ENCODE data around the gene PBX4. TPM values are rescaled to one million over a fixed set of nuclear protein-coding genes. Genes with fewer than 3 reads are reported as not detected.

The PBX4 gene
- total and polyA plus RNA-seq, 10 of the 15 experiments (the other 5 are each of a cell fraction or from before 2014, with no cell fraction given) = 0.18 to 17.3 (median 4.2) TPM

GRCh38 chr19:19540064-19540714, 78.3 kb downstream of the PBX4 start:
- CTCF ChIA-PET = interaction anchor here (1.6 to 1.7 kb wide), 3 partner anchors 8 to 14 kb away, joined by 3 to 10 read pairs (median 5); no protein-coding TSS in a partner anchor
- no peak overlapping the region; the same call in 1 of the 2 replicates for H3K4me2 ChIP-seq (ENCODE audit: control insufficient read depth, insufficient read depth)

More at GRCh38 chr19:19540064-19540714, 78.3 kb downstream of the PBX4 start:
- SMC1A ChIA-PET (ENCODE audit: uncharacterized antibody, unreplicated experiment) = no interaction called here
- H3K79me2 ChIP-seq (ENCODE audit: control insufficient read depth, insufficient read depth, low read length) = no peaks in the 10 kb centered on the region
- H3K27me3 ChIP-seq (replicated peaks in 1 of 2; ENCODE audit: control insufficient read depth in 2 of 2, insufficient read depth in 2 of 2, low read length in 1 of 2) = peaks cover 0 to 3% of the 10 kb centered on the region in 2 experiments; a peak in 1 of 4 replicates
- POLR2A ChIA-PET = no interaction called here
- 0 out of 2 replicates have a peak overlapping the region, but pooled peaks have one; percentile 46 for H3K4me3 ChIP-seq
- H3K4me1 ChIP-seq (ENCODE audit: control insufficient read depth, insufficient read depth, low read length) = peaks cover 3% of the 10 kb centered on the region
- no peaks in the 10 kb centered on the region for H4K20me1 ChIP-seq (ENCODE audit: control insufficient read depth, insufficient read depth)
- in situ Hi-C loops (cut with MboI) = loop anchor here (25.0 kb wide), 4 partner anchors 872 to 1497 kb away; partner anchors contain the start of genes ZNF66 and ZNF737
- H3K9me3 ChIP-seq (replicated peaks; ENCODE audit: control insufficient read depth, insufficient read depth, low read length) = no peaks in the 10 kb centered on the region; the same call in 2 of the 3 replicates
- RAD21 ChIA-PET (ENCODE audit: unreplicated experiment) = no interaction called here
- H3K36me3 ChIP-seq (ENCODE audit: control insufficient read depth in 2 of 2, insufficient read depth in 2 of 2, low read length in 1 of 2) = no peaks in the 10 kb centered on the region
- no peak overlapping the region for H3K27ac ChIP-seq (ENCODE audit: control insufficient read depth, insufficient read depth)
- H2AFZ ChIP-seq (ENCODE audit: control insufficient read depth, low read depth, low read length) = no peak overlapping the region
- intact Hi-C loops (cut with micrococcal nuclease; ENCODE audit: unreplicated experiment) = no loop called here
- 80% methylated on average over 43 of the region's 74 CpGs for WGBS (ENCODE audit: insufficient coverage, insufficient replicate concordance, low lambda C conversion rate, missing lambda C conversion rate)
- FAIRE-seq (no peak), ATAC-seq (peak; percentile 29), DNase-seq (ENCODE audit: low read depth, low spot score) (no peak)
- peak; percentile 36 for TF ChIP-seq USF1 (IDR thresholded peaks at IDR 0.05; ENCODE audit: borderline replicate concordance, extremely low read length, insufficient read depth, low read depth, low read length)
- TF ChIP-seq CREB1 (IDR thresholded peaks at IDR 0.05; ENCODE audit: low read depth) = peak; percentile 80
- peak in 1 of 2 experiments; percentile 41; a peak in 2 of 3 replicates for TF ChIP-seq EGR1 (IDR thresholded peaks at IDR 0.05; ENCODE audit: borderline replicate concordance in 1 of 2, low read depth in 2 of 2, low read length in 2 of 2)
- TF ChIP-seq BHLHE40 (IDR thresholded peaks at IDR 0.05; ENCODE audit: borderline replicate concordance in 1 of 2, low read depth in 2 of 2, low read length in 1 of 2) = no peak
- no peak for TF ChIP-seq JUNB (IDR thresholded peaks at IDR 0.05)
- no peak for TF ChIP-seq CBX3 (IDR thresholded peaks at IDR 0.05; ENCODE audit: borderline replicate concordance, low read depth)
- TF ChIP-seq BCL3 (IDR thresholded peaks at IDR 0.05; ENCODE audit: borderline replicate concordance, insufficient read depth, low read depth, low read length, poor library complexity, severe bottlenecking) = no peak
- no peak for TF ChIP-seq PAX8 (IDR thresholded peaks at IDR 0.05)
- TF ChIP-seq, protein P1, sequence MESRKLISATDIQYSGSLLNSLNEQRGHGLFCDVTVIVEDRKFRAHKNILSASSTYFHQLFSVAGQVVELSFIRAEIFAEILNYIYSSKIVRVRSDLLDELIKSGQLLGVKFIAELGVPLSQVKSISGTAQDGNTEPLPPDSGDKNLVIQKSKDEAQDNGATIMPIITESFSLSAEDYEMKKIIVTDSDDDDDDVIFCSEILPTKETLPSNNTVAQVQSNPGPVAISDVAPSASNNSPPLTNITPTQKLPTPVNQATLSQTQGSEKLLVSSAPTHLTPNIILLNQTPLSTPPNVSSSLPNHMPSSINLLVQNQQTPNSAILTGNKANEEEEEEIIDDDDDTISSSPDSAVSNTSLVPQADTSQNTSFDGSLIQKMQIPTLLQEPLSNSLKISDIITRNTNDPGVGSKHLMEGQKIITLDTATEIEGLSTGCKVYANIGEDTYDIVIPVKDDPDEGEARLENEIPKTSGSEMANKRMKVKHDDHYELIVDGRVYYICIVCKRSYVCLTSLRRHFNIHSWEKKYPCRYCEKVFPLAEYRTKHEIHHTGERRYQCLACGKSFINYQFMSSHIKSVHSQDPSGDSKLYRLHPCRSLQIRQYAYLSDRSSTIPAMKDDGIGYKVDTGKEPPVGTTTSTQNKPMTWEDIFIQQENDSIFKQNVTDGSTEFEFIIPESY (IDR thresholded peaks at IDR 0.05) = 0 out of 2 replicates have a peak, but pooled peaks have one; percentile 48
- TF ChIP-seq DPF2 (IDR thresholded peaks at IDR 0.05) = no peak
- 0 out of 2 replicates have a peak, but pooled peaks have one; percentile 31 for TF ChIP-seq GATAD2B (conservative IDR thresholded peaks at IDR 0.05; ENCODE audit: low read depth)
- no peak for TF ChIP-seq CHD4 (IDR thresholded peaks at IDR 0.05)
- no peak for TF ChIP-seq TCF12 (IDR thresholded peaks at IDR 0.05; ENCODE audit: low read depth, low read length)
- no peak for TF ChIP-seq EP300 (IDR thresholded peaks at IDR 0.05; ENCODE audit: borderline replicate concordance in 1 of 2, control insufficient read depth in 1 of 2, low read depth in 2 of 2, low read length in 2 of 2)
- no peak for TF ChIP-seq IRF5 (IDR thresholded peaks at IDR 0.05; ENCODE audit: borderline replicate concordance)
- no peak for TF ChIP-seq KLF5 (IDR thresholded peaks at IDR 0.05; ENCODE audit: partially characterized antibody)
- no TSS peak for BruUV-seq (replicated peaks)
- H3K9ac ChIP-seq (ENCODE audit: control insufficient read depth, insufficient read depth, low read length) = no peak overlapping the region
